ENCODE results near the gene ANGEL1. TPM values are rescaled to one million over a fixed set of nuclear protein-coding genes. Genes with fewer than 3 reads are reported as not detected.

The ANGEL1 gene
- 10 to 100 TPM; 12.5 to 17.3 (median 14.4) TPM for total RNA-seq

GRCh38 chr14:76812422-76813383, at the start of gene ANGEL1:
TSS of gene ANGEL1 (minus strand) at chr14:76812882. CDS start at chr14:76812827, 55 bp downstream.
- peak; percentile 91 to 92 for ATAC-seq
- DNase-seq = peak; percentile 98
- Mint-ChIP-seq H3K27me3 (ENCODE audit: low read depth) (no peaks in the 10 kb centered on the region), H3K4me3 (peak within 1 kb of the TSS; percentile 94), H3K4me1 (ENCODE audit: low read depth) (peaks cover 20% of the 10 kb centered on the region), H3K9me3 (no peaks in the 10 kb centered on the region), H3K36me3 (ENCODE audit: insufficient read depth) (peaks cover 17% of the 10 kb centered on the region)

- Mint-ChIP-seq H3K9me3 (no peaks in the 10 kb centered on the region), H3K36me3 (ENCODE audit: insufficient read depth) (no peaks in the 10 kb centered on the region), H3K27me3 (ENCODE audit: low read depth) (peaks cover 2% of the 10 kb centered on the region), H3K4me3 (no peak overlapping the region), H3K4me1 (ENCODE audit: low read depth) (peaks cover 22% of the 10 kb centered on the region)
- DNase-seq (no peak), ATAC-seq (no peak)
Measured at GRCh38 chr14:76861574-76862255, 49.0 kb upstream of the ANGEL1 start.

- no peak overlapping the region for H3K4me3 Mint-ChIP-seq
- H3K9me3 Mint-ChIP-seq = no peaks in the 10 kb centered on the region
- DNase-seq = no peak
- H3K36me3 Mint-ChIP-seq (ENCODE audit: insufficient read depth) = no peaks in the 10 kb centered on the region
- H3K4me1 Mint-ChIP-seq (ENCODE audit: low read depth) = no peaks in the 10 kb centered on the region
- no peak for ATAC-seq
- H3K27me3 Mint-ChIP-seq (ENCODE audit: low read depth) = peaks cover 8% of the 10 kb centered on the region
Measured at GRCh38 chr14:76856769-76857168, 44.1 kb upstream of the ANGEL1 start.

- ATAC-seq = no peak
- peaks cover 8% of the 10 kb centered on the region for H3K27me3 Mint-ChIP-seq (ENCODE audit: low read depth)
- H3K9me3 Mint-ChIP-seq = no peaks in the 10 kb centered on the region
- H3K36me3 Mint-ChIP-seq (ENCODE audit: insufficient read depth) = no peaks in the 10 kb centered on the region
- no peak overlapping the region for H3K4me3 Mint-ChIP-seq
- DNase-seq = no peak
- no peaks in the 10 kb centered on the region for H3K4me1 Mint-ChIP-seq (ENCODE audit: low read depth)
Measured at GRCh38 chr14:76855066-76855465, 42.4 kb upstream of the ANGEL1 start.

GRCh38 chr14:76848879-76849278, 36.2 kb upstream of the ANGEL1 start:
- no peaks in the 10 kb centered on the region for H3K36me3 Mint-ChIP-seq (ENCODE audit: insufficient read depth)
- ATAC-seq (no peak), DNase-seq (no peak)
- H3K27me3 Mint-ChIP-seq (ENCODE audit: low read depth) = peaks cover 8% of the 10 kb centered on the region
- H3K4me1 Mint-ChIP-seq (ENCODE audit: low read depth) = peaks cover 8% of the 10 kb centered on the region
- H3K9me3 Mint-ChIP-seq = no peaks in the 10 kb centered on the region
- H3K4me3 Mint-ChIP-seq = no peak overlapping the region

GRCh38 chr14:76846331-76847047, 33.8 kb upstream of the ANGEL1 start:
- H3K4me3 Mint-ChIP-seq = no peak overlapping the region
- no peaks in the 10 kb centered on the region for H3K9me3 Mint-ChIP-seq
- H3K27me3 Mint-ChIP-seq (ENCODE audit: low read depth) = peaks cover 6% of the 10 kb centered on the region
- peaks cover 8% of the 10 kb centered on the region for H3K4me1 Mint-ChIP-seq (ENCODE audit: low read depth)
- DNase-seq (no peak), ATAC-seq (no peak)
- H3K36me3 Mint-ChIP-seq (ENCODE audit: insufficient read depth) = no peaks in the 10 kb centered on the region

- Mint-ChIP-seq H3K4me3 (no peak overlapping the region), H3K4me1 (ENCODE audit: low read depth) (peaks cover 8% of the 10 kb centered on the region), H3K9me3 (no peaks in the 10 kb centered on the region)
Measured at GRCh38 chr14:76844223-76844622, 31.5 kb upstream of the ANGEL1 start.

GRCh38 chr14:76842414-76842813, 29.7 kb upstream of the ANGEL1 start:
- no peaks in the 10 kb centered on the region for H3K9me3 Mint-ChIP-seq
- H3K27me3 Mint-ChIP-seq (ENCODE audit: low read depth) = peaks cover 9% of the 10 kb centered on the region
- no peaks in the 10 kb centered on the region for H3K36me3 Mint-ChIP-seq (ENCODE audit: insufficient read depth)
- DNase-seq = no peak
- H3K4me3 Mint-ChIP-seq = no peak overlapping the region
- no peak for ATAC-seq
- H3K4me1 Mint-ChIP-seq (ENCODE audit: low read depth) = peaks cover 8% of the 10 kb centered on the region

More at GRCh38 chr14:76844223-76844622, 31.5 kb upstream of the ANGEL1 start:
- peak; percentile 100 for ATAC-seq
- Mint-ChIP-seq H3K27me3 (ENCODE audit: low read depth) (peaks cover 6% of the 10 kb centered on the region), H3K36me3 (ENCODE audit: insufficient read depth) (no peaks in the 10 kb centered on the region)
- DNase-seq = peak; percentile 45

GRCh38 chr14:76837524-76837923, 24.8 kb upstream of the ANGEL1 start:
- Mint-ChIP-seq H3K9me3 (no peaks in the 10 kb centered on the region), H3K36me3 (ENCODE audit: insufficient read depth) (no peaks in the 10 kb centered on the region), H3K4me3 (no peak overlapping the region), H3K4me1 (ENCODE audit: low read depth) (no peaks in the 10 kb centered on the region), H3K27me3 (ENCODE audit: low read depth) (peaks cover 7% of the 10 kb centered on the region)
- ATAC-seq (no peak), DNase-seq (no peak)

GRCh38 chr14:76836029-76836630, 23.4 kb upstream of the ANGEL1 start:
- Mint-ChIP-seq H3K4me3 (no peak overlapping the region), H3K9me3 (no peaks in the 10 kb centered on the region)
- no peak for DNase-seq

GRCh38 chr14:76834241-76834661, 21.6 kb upstream of the ANGEL1 start:
- Mint-ChIP-seq H3K9me3 (no peaks in the 10 kb centered on the region), H3K27me3 (ENCODE audit: low read depth) (peaks cover 7% of the 10 kb centered on the region), H3K4me3 (no peak overlapping the region), H3K36me3 (ENCODE audit: insufficient read depth) (no peaks in the 10 kb centered on the region), H3K4me1 (ENCODE audit: low read depth) (no peaks in the 10 kb centered on the region)
- no peak for DNase-seq
- ATAC-seq = no peak

More at GRCh38 chr14:76836029-76836630, 23.4 kb upstream of the ANGEL1 start:
- Mint-ChIP-seq H3K27me3 (ENCODE audit: low read depth) (peaks cover 7% of the 10 kb centered on the region), H3K4me1 (ENCODE audit: low read depth) (no peaks in the 10 kb centered on the region), H3K36me3 (ENCODE audit: insufficient read depth) (no peaks in the 10 kb centered on the region)
- no peak for ATAC-seq

- peaks cover 5% of the 10 kb centered on the region for H3K27me3 Mint-ChIP-seq (ENCODE audit: low read depth)
- no peak overlapping the region for H3K4me3 Mint-ChIP-seq
- no peak for ATAC-seq
- no peaks in the 10 kb centered on the region for H3K36me3 Mint-ChIP-seq (ENCODE audit: insufficient read depth)
- H3K4me1 Mint-ChIP-seq (ENCODE audit: low read depth) = no peaks in the 10 kb centered on the region
- no peaks in the 10 kb centered on the region for H3K9me3 Mint-ChIP-seq
- DNase-seq = no peak
Measured at GRCh38 chr14:76833011-76833410, 20.3 kb upstream of the ANGEL1 start.

GRCh38 chr14:76832503-76832988, 19.9 kb upstream of the ANGEL1 start:
- Mint-ChIP-seq H3K27me3 (ENCODE audit: low read depth) (peaks cover 6% of the 10 kb centered on the region), H3K9me3 (no peaks in the 10 kb centered on the region), H3K4me1 (ENCODE audit: low read depth) (no peaks in the 10 kb centered on the region), H3K36me3 (ENCODE audit: insufficient read depth) (no peaks in the 10 kb centered on the region), H3K4me3 (no peak overlapping the region)
- DNase-seq (no peak), ATAC-seq (no peak)

- no peaks in the 10 kb centered on the region for H3K9me3 Mint-ChIP-seq
- ATAC-seq = no peak
- H3K4me1 Mint-ChIP-seq (ENCODE audit: low read depth) = no peaks in the 10 kb centered on the region
- H3K36me3 Mint-ChIP-seq (ENCODE audit: insufficient read depth) = no peaks in the 10 kb centered on the region
- H3K4me3 Mint-ChIP-seq = no peak overlapping the region
- peaks cover 3% of the 10 kb centered on the region for H3K27me3 Mint-ChIP-seq (ENCODE audit: low read depth)
- DNase-seq = no peak
Measured at GRCh38 chr14:76830556-76830955, 17.9 kb upstream of the ANGEL1 start.
